GM12878 (cell line): ENCODE measurements around the gene PATJ. TPM values are rescaled to one million over a fixed set of nuclear protein-coding genes. Genes with fewer than 3 reads are reported as not detected.

Experiments
- ATAC-seq: fragments of 200-7000 bp; cut with Tn5 transposase; 3 replicates; pipeline ENCODE4 v1.9.1; 2020; ENCODE audit warnings: mild to moderate bottlenecking, moderate library complexity
- BruUV-seq: library from RNA; stranded (reverse); fragments of 400-500 nt; replicated peaks from 2 replicates; lab custom pipeline; 2021; lab: Mats Ljungman, UMichigan
- CTCF ChIA-PET: fragments of 300-600 bp; sonication (Branson Sonifier 250); formaldehyde crosslinking; extraction: SDS; loops from one replicate; lab custom pipeline; 2021; ENCODE audit warnings: inconsistent platforms; lab: Yijun Ruan, JAX
- POLR2A ChIA-PET: fragments of 350-600 bp; formaldehyde crosslinking; extraction: SDS; loops from one replicate; lab custom pipeline; 2021; ENCODE audit warnings: inconsistent platforms; lab: Charles Lee
- RAD21 ChIA-PET: fragments of 300-600 bp; sonication (Branson Sonifier 250); formaldehyde crosslinking; loops from one replicate; lab custom pipeline; 2023; ENCODE audit warnings: antibody characterized with exemption; ENCODE audit not compliant: unreplicated experiment; lab: Charles Lee
- SMC1A ChIA-PET: fragments of 300-600 bp; sonication (Branson Sonifier 250); formaldehyde crosslinking; loops from one replicate; lab custom pipeline; 2023; ENCODE audit not compliant: unreplicated experiment, uncharacterized antibody; lab: Charles Lee
- DNase-seq: peaks from one replicate; pipeline ENCODE4 v3.0.0-alpha.2; 2011; ENCODE audit warnings: low read depth, low spot score
- FAIRE-seq: peaks from 3 replicates; lab custom pipeline; 2011; peaks lifted over from hg19 to GRCh38; lab: Jason Lieb, UNC
- H2AFZ ChIP-seq: 2 replicates; pipeline ENCODE4 v1.6.0; 2011; ENCODE audit warnings: low read depth, low read length, control low read depth; ENCODE audit not compliant: control insufficient read depth
- H3K27ac ChIP-seq: 2 replicates; pipeline ENCODE4 v1.5.1; 2011; ENCODE audit warnings: control low read depth; ENCODE audit not compliant: control insufficient read depth, insufficient read depth
- H3K27me3 ChIP-seq, 2 experiments: replicated peaks in 1 of 2; 2 replicates each; pipeline versions ENCODE4 v1.6.0 to v1.6.1; 2011; ENCODE audit warnings: low read length in 1 of 2; ENCODE audit not compliant: control insufficient read depth in 2 of 2, insufficient read depth in 2 of 2
- H3K36me3 ChIP-seq, 2 experiments: 2 replicates each; pipeline ENCODE4 v1.5.1; 2011; ENCODE audit warnings: low read length in 1 of 2; ENCODE audit not compliant: control insufficient read depth in 2 of 2, insufficient read depth in 2 of 2
- H3K4me1 ChIP-seq: 2 replicates; pipeline ENCODE4 v1.6.1; 2011; ENCODE audit warnings: mild to moderate bottlenecking, low read length, moderate library complexity, mixed read lengths; ENCODE audit not compliant: control insufficient read depth, insufficient read depth
- H3K4me2 ChIP-seq: 2 replicates; pipeline ENCODE4 v1.6.0; 2011; ENCODE audit warnings: control low read depth; ENCODE audit not compliant: control insufficient read depth, insufficient read depth
- H3K4me3 ChIP-seq: fragments of 200-600 bp; sonication (generic); 2 replicates; pipeline ENCODE4 v1.5.1; 2016
- H3K79me2 ChIP-seq: 2 replicates; pipeline ENCODE4 v1.6.0; 2011; ENCODE audit warnings: low read length; ENCODE audit not compliant: control insufficient read depth, insufficient read depth
- H3K9ac ChIP-seq: 2 replicates; pipeline ENCODE4 v1.8.0; 2011; ENCODE audit warnings: low read length, control low read depth, mixed read lengths; ENCODE audit not compliant: control insufficient read depth, insufficient read depth
- H3K9me3 ChIP-seq: replicated peaks from 3 replicates; pipeline ENCODE4 v1.5.1; 2011; ENCODE audit warnings: mild to moderate bottlenecking, low read length; ENCODE audit not compliant: control insufficient read depth, insufficient read depth
- H4K20me1 ChIP-seq: 2 replicates; pipeline ENCODE4 v1.6.0; 2011; ENCODE audit not compliant: control insufficient read depth, insufficient read depth
- CBFB ChIP-seq: IDR thresholded peaks from 2 replicates; pipeline ENCODE4 v1.6.1; 2016; ENCODE audit warnings: antibody characterized with exemption, low read depth
- IRF4 ChIP-seq: IDR thresholded peaks from 2 replicates; pipeline ENCODE4 v1.6.1; 2011; ENCODE audit warnings: low read depth, low read length
- NFYB ChIP-seq: IDR thresholded peaks from 2 replicates; pipeline ENCODE4 v1.6.1; 2011; ENCODE audit warnings: low read depth, mild to moderate bottlenecking, low read length, improper control_type of control experiment, moderate library complexity; ENCODE audit not compliant: insufficient read depth
- POLR2AphosphoS5 ChIP-seq: IDR thresholded peaks from 2 replicates; pipeline ENCODE4 v1.6.1; 2011; ENCODE audit warnings: mild to moderate bottlenecking, low read length, inconsistent platforms
- RAD21 ChIP-seq: IDR thresholded peaks from 2 replicates; pipeline ENCODE4 v1.6.1; 2011; ENCODE audit warnings: mild to moderate bottlenecking, low read depth, low read length, moderate library complexity; ENCODE audit not compliant: insufficient read depth
- SMAD5 ChIP-seq: IDR thresholded peaks from 2 replicates; pipeline ENCODE4 v1.6.1; 2016; ENCODE audit warnings: antibody characterized with exemption, low read depth
- SMARCA5 ChIP-seq: fragments of 450-650 bp; IDR thresholded peaks from 2 replicates; pipeline ENCODE4 v1.6.1; 2017; ENCODE audit warnings: mild to moderate bottlenecking
- SP1 ChIP-seq: IDR thresholded peaks from one replicate; pipeline ENCODE4 v1.6.1; 2011; ENCODE audit warnings: low read depth, low read length
- ZZZ3 ChIP-seq: IDR thresholded peaks from 2 replicates; pipeline ENCODE4 v1.6.1; 2011; ENCODE audit warnings: low read depth; ENCODE audit not compliant: control insufficient read depth, insufficient read length
- WGBS: methylation state at CpG from one replicate; pipeline ENCODE4 v1.1.6; 2016; ENCODE audit warnings: low lambda C conversion rate; ENCODE audit not compliant: insufficient replicate concordance, insufficient coverage; ENCODE audit errors: missing lambda C conversion rate; 5-methylcytosine and 5-hydroxymethylcytosine counted together
- in situ Hi-C: fragments of 300-500 bp; cut with MboI; formaldehyde crosslinking; loops from 9 replicates; pipeline ENCODE4 v1.14.3; 2018; ENCODE audit warnings: mixed read lengths
- intact Hi-C: fragments of 100-400 bp; cut with micrococcal nuclease; formaldehyde crosslinking; loops from one replicate; pipeline ENCODE4 v1.14.2; 2022; ENCODE audit not compliant: unreplicated experiment
- polyA plus RNA-seq, 11 experiments: library from polyadenylated mRNA; depleted of rRNA in 4 of 11; unstranded in 6 of 11; stranded (reverse) in 5 of 11; fragments of >200 nt; fragmentation: Nextera tagmentation in 4 of 11; fragmentation: Illumina TruSeq in 1 of 11; extraction: Ambion mirVana in 4 of 11; extraction: Trizol in 1 of 11; gene quantifications; 1 replicate in 1 of 11; 2 replicates in 10 of 11; pipeline versions ENCODE4 v1.2.1 to v1.2.3, GENCODE V29; 2011 to 2016; ENCODE audit warnings: inconsistent platforms in 2 of 11, missing spikeins in 2 of 11, low read depth in 1 of 11
- total RNA-seq, 4 experiments: library from RNA; depleted of rRNA in 3 of 4; stranded (reverse); fragments of >200 nt in 3 of 4; fragmentation: Illumina TruSeq in 1 of 4; extraction: Trizol in 1 of 4; gene quantifications; 2 replicates each; pipeline versions ENCODE4 v1.2.1 to v1.2.3, GENCODE V29; 2013 to 2021
- TF ChIP-seq, protein P1 (sequence below): IDR thresholded peaks from 2 replicates; pipeline ENCODE4 v1.6.1; 2012; ENCODE audit warnings: improper control_type of control experiment, low read depth, low read length; ENCODE audit not compliant: insufficient replicate concordance

The PATJ gene
- total and polyA plus RNA-seq, 10 of the 15 experiments (the other 5 are each of a cell fraction or from before 2014, with no cell fraction given): 2.8 to 13.9 (median 6.9) TPM

DNA sequence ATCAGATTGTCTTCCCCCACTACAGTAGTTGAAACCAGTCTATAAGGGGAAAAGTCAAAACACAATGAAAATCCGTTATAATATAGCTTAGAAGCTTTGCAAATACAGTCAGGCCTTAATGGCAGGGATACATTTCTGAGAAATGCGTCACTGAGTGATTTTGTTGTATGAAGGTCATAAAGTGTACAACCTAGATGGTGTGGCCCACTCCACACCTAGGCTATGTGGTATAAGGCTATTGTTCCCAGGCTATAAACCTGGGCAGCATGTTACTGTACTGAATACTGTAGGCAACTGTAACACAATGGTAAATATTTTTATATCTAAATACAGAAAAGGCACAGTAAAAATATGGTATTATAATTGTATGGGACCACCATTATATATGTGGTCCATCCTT is 264.4 kb downstream of the PATJ start (continued):
- TF ChIP-seq, protein P1, sequence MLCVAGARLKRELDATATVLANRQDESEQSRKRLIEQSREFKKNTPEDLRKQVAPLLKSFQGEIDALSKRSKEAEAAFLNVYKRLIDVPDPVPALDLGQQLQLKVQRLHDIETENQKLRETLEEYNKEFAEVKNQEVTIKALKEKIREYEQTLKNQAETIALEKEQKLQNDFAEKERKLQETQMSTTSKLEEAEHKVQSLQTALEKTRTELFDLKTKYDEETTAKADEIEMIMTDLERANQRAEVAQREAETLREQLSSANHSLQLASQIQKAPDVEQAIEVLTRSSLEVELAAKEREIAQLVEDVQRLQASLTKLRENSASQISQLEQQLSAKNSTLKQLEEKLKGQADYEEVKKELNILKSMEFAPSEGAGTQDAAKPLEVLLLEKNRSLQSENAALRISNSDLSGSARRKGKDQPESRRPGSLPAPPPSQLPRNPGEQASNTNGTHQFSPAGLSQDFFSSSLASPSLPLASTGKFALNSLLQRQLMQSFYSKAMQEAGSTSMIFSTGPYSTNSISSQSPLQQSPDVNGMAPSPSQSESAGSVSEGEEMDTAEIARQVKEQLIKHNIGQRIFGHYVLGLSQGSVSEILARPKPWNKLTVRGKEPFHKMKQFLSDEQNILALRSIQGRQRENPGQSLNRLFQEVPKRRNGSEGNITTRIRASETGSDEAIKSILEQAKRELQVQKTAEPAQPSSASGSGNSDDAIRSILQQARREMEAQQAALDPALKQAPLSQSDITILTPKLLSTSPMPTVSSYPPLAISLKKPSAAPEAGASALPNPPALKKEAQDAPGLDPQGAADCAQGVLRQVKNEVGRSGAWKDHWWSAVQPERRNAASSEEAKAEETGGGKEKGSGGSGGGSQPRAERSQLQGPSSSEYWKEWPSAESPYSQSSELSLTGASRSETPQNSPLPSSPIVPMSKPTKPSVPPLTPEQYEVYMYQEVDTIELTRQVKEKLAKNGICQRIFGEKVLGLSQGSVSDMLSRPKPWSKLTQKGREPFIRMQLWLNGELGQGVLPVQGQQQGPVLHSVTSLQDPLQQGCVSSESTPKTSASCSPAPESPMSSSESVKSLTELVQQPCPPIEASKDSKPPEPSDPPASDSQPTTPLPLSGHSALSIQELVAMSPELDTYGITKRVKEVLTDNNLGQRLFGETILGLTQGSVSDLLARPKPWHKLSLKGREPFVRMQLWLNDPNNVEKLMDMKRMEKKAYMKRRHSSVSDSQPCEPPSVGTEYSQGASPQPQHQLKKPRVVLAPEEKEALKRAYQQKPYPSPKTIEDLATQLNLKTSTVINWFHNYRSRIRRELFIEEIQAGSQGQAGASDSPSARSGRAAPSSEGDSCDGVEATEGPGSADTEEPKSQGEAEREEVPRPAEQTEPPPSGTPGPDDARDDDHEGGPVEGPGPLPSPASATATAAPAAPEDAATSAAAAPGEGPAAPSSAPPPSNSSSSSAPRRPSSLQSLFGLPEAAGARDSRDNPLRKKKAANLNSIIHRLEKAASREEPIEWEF: no peak
- TF ChIP-seq SMAD5: no peak
- TF ChIP-seq, all 136 proteins: peak for 0

GRCh38 chr1:62011006-62011405 is 268.7 kb downstream of the PATJ start:
- H4K20me1 ChIP-seq: no peaks in the 10 kb centered on the region
- no peaks in the 10 kb centered on the region for H3K4me1 ChIP-seq
- no peak overlapping the region for H2AFZ ChIP-seq
- SMC1A ChIA-PET: no interaction called here
- H3K4me2 ChIP-seq: no peak overlapping the region
- RAD21 ChIA-PET: no interaction called here
- CTCF ChIA-PET: interaction anchor here (1.2 kb wide), 1 partner anchor 124 kb away, joined by 3 read pairs; no protein-coding TSS in a partner anchor
- FAIRE-seq: no peak
- H3K36me3 ChIP-seq: no peaks in the 10 kb centered on the region
- in situ Hi-C loops: no loop called here
- 57% methylated on average over 4 of the region's 4 CpGs for WGBS
- intact Hi-C loops: no loop called here
- H3K9ac ChIP-seq: no peak overlapping the region
- no peak overlapping the region for H3K27ac ChIP-seq
- H3K79me2 ChIP-seq: no peaks in the 10 kb centered on the region
- TF ChIP-seq CBFB (no peak), SMARCA5 (no peak), NFYB (no peak), SP1 (no peak), ZZZ3 (no peak), IRF4 (no peak), POLR2AphosphoS5 (no peak), RAD21 (no peak)
- no peak for ATAC-seq
- no peak for DNase-seq
- H3K27me3 ChIP-seq: no peaks in the 10 kb centered on the region
- POLR2A ChIA-PET: no interaction called here
- BruUV-seq: no TSS peak
- no peaks in the 10 kb centered on the region for H3K9me3 ChIP-seq
- no peak overlapping the region for H3K4me3 ChIP-seq
